ENCODE results near the gene VWA5A. TPM values are rescaled to one million over a fixed set of nuclear protein-coding genes. Genes with fewer than 3 reads are reported as not detected.
"Not testable (repeated sequence)": the region's sequence is repeated elsewhere in the genome, so short reads cannot be mapped to it uniquely, and the experiment has no call there.

Gene VWA5A
- polyA plus RNA-seq, 4 donors: 12.4 to 16.6 (median 14.6) TPM

GRCh38 chr11:124153821-124154220 is 38.6 kb downstream of the VWA5A start:
- no peak for DNase-seq (ENCODE audit: low read depth in 4 of 4, low spot score in 2 of 4)

- no peak for DNase-seq (ENCODE audit: low read depth in 4 of 4, low spot score in 2 of 4)
These were observed 44.2 kb downstream of the VWA5A start for GRCh38 chr11:124159481-124159880.

GRCh38 chr11:124160986-124161385 is 45.7 kb downstream of the VWA5A start:
- DNase-seq (ENCODE audit: low read depth in 4 of 4, low spot score in 2 of 4): no peak

- no peak for DNase-seq (ENCODE audit: low read depth in 4 of 4, low spot score in 2 of 4)
These were observed 52.6 kb downstream of the VWA5A start for GRCh38 chr11:124167826-124168231.

GRCh38 chr11:124168796-124169195 is 53.5 kb downstream of the VWA5A start:
- DNase-seq (ENCODE audit: low read depth in 4 of 4, low spot score in 2 of 4): no peak

- DNase-seq (ENCODE audit: low read depth in 4 of 4, low spot score in 2 of 4): not testable (repeated sequence)
These were observed 55.1 kb downstream of the VWA5A start for GRCh38 chr11:124170315-124170714.

GRCh38 chr11:124170801-124171586 is 55.7 kb downstream of the VWA5A start:
- DNase-seq (ENCODE audit: low read depth in 4 of 4, low spot score in 2 of 4): no peak

GRCh38 chr11:124172101-124172500 is 56.9 kb downstream of the VWA5A start:
- no peak for DNase-seq (ENCODE audit: low read depth in 4 of 4, low spot score in 2 of 4)

GRCh38 chr11:124172599-124172998 is 57.3 kb downstream of the VWA5A start:
- no peak for DNase-seq (ENCODE audit: low read depth in 4 of 4, low spot score in 2 of 4)

GRCh38 chr11:124174001-124174583 is 58.8 kb downstream of the VWA5A start:
- DNase-seq (ENCODE audit: low read depth in 4 of 4, low spot score in 2 of 4): no peak

- no peak for DNase-seq (ENCODE audit: low read depth in 4 of 4, low spot score in 2 of 4)
These were observed 61.9 kb downstream of the VWA5A start for GRCh38 chr11:124176925-124177715.

GRCh38 chr11:124179310-124179709 is 64.1 kb downstream of the VWA5A start:
- DNase-seq (ENCODE audit: low read depth in 4 of 4, low spot score in 2 of 4): no peak

- DNase-seq (ENCODE audit: low read depth in 4 of 4, low spot score in 2 of 4): no peak
These were observed 67.8 kb downstream of the VWA5A start, which contains the start of gene OR10D3 for GRCh38 chr11:124183068-124183467. Gene OR10D3, plus strand, starts transcription at chr11:124183345. Its CDS starts 1,925 bp downstream, at chr11:124185270.

- DNase-seq (ENCODE audit: low read depth in 4 of 4, low spot score in 2 of 4): no peak
These were observed 75.3 kb downstream of the VWA5A start for GRCh38 chr11:124190298-124191139.

- no peak for DNase-seq (ENCODE audit: low read depth in 4 of 4, low spot score in 2 of 4)
These were observed 78.2 kb downstream of the VWA5A start for GRCh38 chr11:124193221-124194010.

- no peak for DNase-seq (ENCODE audit: low read depth in 4 of 4, low spot score in 2 of 4)
These were observed 79.3 kb downstream of the VWA5A start for GRCh38 chr11:124194293-124195188.

- no peak for DNase-seq (ENCODE audit: low read depth in 4 of 4, low spot score in 2 of 4)
These were observed 80.0 kb downstream of the VWA5A start for GRCh38 chr11:124195189-124195734.

Data from left renal cortex interstitium (tissue), 4 donors.